IPS-NIHi11 (cell line): ENCODE data around the gene RPS15A.
"Not testable (repeated sequence)": the region's sequence is repeated elsewhere in the genome, so short reads cannot be mapped to it uniquely, and the experiment has no call there.

Experiments
- DNase-seq: peaks from one replicate; pipeline ENCODE4 v3.0.0; 2012; ENCODE audit warnings: mixed read lengths, low spot score

The RPS15A gene

DNA sequence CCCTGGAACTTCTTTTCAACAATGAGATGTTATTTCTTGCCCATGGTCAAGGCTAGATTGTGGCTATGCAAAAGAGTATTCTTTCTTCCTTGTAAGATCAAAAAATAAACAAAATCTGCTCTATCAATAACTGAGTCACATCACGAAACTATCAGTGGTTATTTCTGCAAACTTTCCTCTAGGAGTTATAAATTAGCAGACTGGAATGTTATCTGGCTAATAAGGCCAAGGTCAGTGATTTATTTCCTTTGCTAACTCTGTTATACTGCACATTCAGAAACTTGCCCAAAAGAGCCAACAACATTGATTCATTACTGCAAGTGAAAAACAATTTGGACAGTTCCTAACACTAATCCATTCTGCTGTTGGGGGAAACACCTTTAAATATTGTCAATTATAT is 6.2 kb upstream of the RPS15A start:
- no peak for DNase-seq

DNA sequence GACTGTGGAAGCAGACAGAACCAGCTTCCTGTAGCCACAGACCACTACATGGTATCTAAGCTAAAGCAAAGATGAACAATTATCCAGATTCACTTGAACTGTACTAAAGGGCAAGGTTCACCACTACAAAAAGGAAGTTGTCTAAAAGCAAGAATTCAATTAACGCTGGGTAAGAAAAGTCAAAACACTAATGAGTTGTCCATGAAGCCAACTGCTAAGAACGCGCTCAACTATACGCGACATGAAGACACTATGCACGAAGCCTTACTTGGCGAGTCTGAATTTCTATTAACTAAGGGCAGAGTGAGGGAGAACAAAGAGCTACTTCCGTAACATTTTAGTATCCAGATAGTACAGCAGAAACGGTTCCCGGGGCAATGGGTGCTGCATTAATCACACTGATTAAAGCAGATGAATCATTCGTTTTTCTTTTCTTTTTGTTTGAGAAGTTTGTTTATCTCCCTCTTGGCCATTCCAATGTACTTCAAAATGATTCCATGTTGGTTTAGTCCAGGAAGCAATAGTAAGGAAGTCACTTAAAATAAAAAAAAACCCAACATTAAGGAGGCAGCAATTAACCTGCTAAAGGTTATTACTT is 2.8 kb upstream of the RPS15A start:
- DNase-seq: no peak

DNA sequence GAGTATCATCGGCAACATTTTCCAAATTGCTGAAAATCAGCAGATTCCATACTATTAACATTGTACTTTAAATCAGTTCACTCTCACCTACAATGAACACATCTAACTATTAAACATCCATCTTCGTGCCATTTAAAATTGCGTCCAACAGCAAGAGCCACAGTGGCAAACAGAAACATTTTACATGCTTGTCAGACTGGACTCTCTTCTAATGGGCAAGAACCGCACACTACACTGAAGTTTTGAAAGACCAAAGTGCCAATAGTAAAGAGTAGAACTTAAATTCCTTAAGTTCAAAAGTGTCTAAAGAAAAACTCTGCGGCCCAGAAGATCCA is 652 bp downstream of the RPS15A start:
- DNase-seq: no peak

DNA sequence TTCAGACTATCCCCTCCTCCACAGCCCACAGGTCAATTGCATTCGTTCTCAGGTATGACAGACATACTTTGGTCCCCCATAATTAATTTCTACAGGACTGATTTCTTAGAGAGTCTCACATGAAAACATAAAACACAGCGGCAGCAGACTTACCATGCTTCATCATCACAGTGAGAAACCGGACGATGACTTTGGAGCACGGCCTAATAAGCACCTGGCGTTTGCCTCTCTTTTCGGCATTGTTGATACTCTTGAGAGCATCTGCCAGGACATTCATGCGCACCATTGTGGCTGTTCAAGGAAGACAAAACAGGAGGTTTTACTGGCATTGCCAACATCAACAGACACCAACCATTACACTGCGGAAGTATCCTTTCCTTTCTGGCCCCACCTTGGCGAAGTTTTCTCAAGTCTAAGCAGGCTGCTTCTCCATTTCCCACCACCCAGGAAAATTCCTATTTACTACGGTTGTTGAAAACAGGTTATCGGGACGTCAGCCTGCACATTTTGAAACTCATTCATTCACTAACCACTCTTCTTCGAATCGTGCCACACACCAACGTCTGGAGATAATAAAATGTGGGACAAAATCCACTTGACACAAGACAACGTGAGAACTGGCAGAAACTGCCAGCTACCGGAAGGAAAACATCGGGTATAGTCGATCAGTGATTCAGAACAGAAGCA is 1.2 kb downstream of the RPS15A start:
- no peak for DNase-seq

DNA sequence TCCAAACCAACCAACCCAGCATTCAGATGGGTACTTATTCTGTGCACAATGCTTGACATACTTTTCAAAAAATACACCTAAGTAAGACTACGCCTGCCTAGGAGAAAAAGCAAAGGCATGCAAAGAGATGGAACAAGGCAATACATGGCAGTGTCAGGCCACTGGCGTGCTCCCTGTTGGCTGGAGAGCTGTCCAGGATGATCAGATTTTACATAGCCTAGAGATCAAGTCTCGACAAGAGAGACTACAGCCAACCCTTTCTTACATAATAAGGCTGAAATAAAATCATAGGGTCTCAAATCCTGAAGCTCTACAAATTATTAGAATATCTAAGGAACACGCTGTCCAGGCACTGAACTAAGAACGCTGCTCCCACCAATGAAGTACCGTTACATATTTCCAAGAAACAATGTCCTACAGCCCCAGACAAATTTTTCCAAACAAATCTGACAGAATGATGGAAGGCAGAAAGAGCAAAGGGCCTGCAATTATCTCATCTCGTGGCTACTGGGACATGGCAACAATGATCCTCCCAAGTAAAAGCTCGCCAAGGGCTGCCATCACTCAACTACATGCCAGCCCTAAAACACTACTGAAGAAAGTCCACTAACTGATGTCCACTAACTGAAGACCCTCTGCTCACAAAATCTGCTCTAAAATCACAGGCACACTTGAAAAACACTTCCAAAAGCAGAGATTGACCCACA is 5.1 kb downstream of the RPS15A start:
- no peak for DNase-seq

DNA sequence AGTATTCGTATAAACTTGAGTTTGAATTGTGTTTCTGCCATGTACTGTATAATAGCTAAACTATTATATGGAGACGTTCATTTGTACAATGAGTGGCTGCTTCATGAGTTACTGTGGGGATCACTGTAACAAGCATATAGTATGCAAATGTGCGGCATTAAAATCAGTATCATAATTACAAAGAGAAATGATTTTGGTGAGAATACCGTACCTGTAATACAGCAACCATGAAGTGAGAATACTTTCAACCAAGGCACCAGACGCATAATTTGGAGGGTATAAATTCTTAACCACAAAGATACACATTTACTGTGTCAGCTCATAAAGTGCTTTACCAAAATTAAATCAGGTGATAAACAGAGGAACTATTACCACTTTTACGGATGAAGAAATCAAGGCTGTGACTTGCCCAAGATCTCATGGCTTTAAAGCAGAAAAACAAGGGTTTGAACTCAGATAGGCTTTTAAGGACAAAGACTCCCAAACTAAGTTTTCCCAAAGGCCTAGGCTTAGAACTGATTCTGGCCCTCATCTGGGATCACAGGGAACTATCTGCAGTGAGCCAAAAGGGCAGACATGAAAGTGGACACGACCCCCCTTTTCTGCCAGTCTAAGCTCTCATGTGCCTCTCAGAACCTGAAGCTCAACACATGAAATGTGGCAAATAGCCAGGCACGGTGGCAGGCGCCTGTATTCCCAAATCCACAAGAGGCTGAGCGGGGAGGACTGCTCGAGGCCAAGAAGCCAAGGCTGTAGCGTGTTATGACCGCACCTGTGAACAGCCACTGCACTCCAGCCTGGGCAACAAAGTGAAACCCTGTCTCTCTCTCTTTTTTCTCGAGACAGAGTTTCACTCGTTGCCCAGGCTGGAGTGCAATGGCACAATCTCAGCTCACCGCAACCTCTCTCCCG is 6.4 kb downstream of the RPS15A start:
- no peak for DNase-seq

DNA sequence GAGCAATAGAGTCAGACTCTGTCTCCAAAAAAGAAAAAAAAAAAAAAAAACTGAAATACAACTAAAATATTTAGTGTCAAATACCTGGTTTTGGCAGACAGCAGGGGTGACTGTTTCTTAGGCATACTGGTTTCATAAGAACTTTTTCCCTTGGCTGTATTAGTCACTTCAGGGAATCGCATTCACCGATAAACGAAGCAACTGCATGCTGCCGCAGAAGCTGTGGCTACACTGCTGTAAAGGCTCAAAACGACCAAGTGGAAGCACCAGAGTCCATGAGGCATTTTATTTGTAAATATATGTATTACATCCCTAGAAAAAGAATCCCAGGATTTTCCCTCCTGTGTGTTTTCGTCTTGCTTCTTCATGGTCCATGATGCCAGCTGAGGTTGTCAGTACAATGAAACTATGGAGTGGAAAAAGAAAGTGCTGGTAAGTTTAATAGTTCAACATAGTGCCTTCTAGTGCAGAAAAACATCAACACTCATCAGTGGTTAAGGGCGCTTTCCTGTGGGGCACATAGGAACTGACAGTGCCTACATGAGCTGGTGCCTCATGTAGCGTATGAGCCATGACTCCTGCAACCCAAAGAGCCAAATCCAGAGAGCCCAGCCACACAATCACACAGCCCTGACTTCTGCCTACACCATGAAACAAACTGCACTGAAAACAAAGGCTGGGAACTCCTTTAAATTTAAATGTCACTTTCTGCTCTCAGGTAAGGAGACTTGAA is 7.3 kb downstream of the RPS15A start:
- DNase-seq: no peak

DNA sequence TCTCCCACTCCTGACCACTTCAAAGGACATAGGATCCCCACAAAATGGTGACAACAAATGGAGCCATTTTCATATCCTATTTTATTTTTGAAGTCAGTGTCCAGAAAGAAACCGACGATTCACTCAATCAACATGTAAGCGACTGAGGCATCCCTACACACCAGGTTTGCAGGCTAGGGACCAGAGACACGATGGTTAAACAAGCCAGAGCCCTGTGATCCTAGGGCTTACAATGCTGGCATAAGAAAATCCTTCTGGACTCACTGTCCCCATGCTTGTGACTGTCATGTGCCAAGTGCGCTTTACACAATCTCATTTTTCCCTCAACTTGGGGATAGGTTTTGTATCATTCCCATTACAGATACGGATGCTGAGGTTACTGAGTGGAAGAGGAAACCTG is 8.9 kb downstream of the RPS15A start:
- not testable (repeated sequence) for DNase-seq

DNA sequence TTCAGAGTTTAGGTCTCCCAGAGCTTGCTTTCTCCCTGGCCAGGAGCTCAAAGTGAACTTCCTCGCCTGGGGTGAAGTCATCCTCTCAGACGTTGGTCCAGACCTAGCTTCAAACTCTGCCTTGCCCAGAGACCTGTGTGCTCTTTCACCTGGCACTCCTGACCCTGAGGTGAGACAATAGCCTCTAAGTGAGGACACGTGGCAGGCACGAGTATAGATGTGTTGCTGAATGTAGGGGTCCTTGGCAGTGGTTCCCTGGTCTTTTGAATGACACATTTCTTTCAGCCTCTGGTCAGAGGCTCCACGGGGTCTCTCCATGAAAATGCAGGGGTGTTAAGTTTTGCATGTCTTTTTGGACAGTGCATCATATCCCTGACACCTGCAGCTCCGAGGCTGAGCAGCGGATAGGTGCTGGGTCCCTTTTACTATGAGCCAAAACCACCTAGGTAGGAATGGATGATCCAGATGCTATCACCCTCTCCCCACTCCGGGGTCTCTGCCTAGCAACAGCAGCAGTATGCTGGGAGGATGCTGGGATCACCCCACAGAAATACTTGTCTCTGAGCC is 9.6 kb downstream of the RPS15A start:
- DNase-seq: not testable (repeated sequence)

DNA sequence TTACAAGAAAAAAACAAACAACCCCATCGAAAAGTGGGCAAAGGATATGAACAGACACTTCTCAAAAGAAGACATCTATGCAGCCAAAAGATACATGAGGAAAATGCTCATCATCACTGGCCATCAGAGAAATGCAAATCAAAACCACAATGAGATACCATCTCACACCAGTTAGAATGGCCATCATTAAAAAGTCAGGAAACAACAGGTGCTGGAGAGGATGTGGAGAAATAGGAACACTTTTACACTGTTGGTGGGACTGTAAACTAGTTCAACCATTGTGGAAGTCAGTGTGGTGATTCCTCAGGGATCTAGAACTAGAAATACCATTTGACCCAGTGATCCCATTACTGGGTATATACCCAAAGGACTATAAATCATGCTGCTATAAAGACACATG is 12.5 kb downstream of the RPS15A start:
- DNase-seq: not testable (repeated sequence)

DNA sequence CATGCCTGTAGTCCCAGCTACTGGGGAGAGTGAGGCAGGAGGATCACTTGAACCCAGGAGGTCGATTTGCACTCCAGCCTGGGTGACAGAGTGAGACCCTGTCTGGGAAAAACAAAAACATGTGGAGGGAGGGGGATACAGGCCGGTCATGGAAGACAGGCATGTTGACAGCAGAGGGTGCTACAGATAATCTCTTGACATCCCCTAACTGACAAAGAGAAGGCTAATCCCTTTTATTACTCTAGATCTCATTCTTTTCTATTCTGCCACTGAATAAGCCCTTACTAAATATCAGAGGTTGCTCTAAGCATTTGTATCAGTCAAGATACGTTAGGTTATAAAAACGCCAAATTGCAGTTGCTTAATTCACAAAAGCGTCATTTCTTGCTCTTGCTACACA is 13.8 kb downstream of the RPS15A start:
- DNase-seq: not testable (repeated sequence)

DNA sequence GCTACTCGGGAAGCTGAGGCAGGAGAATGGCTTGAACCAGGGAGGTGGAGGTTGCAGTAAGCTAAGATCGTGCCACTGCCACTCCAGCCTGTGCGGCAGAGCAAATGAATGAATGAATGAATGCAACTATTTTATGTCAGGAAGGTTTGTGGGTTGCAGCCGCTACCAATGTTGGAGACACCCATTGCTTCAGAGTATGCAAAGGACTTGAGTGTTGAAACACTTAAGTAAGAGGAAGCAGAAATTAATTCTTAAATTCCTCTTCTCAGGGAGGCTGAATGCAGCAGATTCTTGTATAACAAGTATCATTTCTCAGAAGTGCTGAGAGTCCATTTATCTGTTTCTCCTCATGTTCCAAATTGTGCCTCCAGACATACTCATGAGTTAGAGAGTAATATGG is 15.5 kb downstream of the RPS15A start:
- DNase-seq: not testable (repeated sequence)

DNA sequence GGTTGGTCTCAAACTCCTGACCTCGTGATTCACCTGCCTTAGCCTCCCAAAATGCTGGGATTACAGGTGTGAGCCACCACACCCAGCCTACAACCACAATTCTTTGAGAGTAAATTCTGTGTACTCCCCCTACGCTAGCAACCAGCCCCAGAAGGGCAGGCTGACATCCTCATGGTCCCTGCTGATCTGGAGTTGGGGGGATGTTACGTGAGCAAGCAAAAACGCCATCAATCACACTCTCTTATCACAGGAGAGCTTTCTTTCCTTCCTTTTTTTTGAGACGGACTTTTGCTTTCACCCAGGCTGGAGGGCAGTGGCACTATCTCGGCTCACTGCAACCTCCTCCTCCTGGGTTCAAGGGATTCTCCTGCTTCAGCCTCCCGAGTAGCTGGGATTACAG is 18.0 kb downstream of the RPS15A start:
- DNase-seq: not testable (repeated sequence)

DNA sequence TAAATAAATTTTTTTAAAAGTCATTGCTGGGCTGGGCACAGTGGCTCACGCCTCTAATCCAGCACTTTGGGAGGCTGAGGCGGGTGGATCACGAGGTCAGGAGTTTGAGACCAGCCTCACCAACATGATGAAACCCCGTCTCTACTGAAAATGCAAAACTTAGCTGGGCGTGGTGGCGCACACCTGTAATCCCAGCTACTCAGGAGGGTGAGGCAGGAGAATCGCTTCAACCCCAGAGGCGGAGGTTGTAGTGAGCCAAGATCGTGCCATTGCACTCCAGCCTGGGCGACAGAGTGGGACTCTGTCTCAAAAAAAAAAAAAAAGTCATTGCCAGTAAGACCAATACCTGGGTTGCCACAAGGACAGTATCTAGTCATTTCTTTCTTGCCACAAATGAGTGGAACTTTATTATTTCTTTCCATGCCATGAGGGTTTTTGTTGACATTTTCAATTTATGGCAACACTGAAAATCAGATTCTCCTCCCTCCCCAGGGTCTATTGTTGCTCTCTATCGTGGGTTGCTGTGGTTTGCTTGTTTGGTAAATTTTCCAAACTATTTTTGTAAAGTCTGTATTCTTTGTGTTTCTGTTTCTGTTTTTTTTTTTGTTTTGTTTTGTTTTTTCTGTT is 19.7 kb downstream of the RPS15A start:
- not testable (repeated sequence) for DNase-seq

DNA sequence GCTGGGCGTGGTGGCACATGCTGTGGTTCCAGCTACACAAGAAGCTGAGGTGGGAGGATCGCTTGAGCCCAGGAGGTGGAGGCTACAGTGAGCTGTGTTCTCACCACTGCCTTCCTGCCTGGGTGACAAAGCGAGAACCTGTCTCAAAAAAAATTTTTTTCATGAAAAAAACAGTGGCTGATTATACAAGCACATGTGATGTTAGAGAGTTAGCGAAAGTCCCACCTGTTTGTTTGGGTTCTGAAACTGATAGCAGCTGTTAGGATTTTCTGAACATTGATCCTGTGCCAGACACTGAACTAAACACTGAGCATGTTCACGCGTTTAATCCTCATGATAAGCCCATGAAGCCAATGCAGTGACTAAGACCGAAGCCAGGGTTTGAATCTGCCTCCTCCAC is 22.9 kb downstream of the RPS15A start:
- DNase-seq: not testable (repeated sequence)

DNA sequence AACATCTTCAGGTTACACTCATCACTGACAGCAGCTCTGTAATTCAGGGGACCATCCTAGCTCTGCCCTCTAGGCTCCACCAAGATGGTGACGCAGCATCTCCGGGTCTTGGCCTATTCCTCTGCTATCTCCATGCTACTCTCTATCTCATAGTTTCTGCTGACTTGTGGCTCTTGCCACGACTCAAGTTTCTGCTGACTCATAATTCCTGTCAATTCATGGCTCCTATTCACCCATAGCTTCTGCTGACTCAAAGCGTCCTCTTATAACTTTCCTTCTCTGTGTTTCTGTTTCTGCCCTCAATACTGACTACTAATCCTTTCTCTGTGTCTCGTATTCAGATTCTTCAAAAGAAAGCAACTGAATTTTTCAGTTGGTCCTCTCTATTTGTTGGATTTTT is 27.4 kb downstream of the RPS15A start:
- not testable (repeated sequence) for DNase-seq

DNA sequence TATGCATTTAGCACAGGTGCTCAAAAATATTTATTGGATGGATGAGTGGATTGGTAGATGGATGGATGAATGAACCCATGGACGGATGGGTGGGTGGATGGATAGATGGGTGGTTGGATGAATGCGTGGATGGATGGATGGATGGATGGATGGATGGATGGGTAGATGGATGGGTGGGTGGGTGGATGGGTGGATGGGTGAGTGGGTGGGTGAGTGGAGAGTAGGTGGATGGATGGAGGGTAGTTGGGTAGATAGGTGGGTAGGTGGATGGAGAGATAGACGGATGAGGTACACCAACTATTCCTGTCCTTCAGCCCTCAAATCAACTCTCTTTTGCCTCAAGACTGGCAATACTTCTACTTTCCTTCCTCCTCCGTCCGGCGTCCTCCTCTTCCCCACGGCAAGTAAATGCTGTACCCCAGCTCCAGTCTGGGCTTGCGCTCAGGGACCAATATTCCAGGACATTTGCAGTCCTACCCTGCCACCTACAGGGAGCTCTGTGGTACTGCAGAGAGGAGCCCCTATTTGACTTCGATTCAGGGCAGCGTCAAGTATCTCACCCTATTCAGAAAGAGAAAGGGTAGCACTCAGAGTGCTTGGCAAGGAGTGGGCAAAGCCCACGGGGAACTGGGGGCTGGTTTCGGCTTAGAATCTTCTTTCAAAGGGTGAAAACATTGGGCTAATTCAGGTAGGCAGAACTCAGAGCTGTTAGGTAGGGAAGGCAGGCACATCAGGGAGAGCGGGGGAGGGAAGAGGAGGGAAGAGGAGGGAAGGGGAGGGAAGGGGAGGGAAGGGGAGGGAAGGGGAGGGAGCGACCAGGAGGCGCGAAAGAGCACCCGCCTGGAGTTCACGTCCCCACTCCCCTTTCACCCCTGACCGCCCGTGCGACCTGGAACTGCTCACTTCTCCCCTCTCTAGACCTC is 30.3 kb downstream of the RPS15A start:
- DNase-seq: not testable (repeated sequence)

DNA sequence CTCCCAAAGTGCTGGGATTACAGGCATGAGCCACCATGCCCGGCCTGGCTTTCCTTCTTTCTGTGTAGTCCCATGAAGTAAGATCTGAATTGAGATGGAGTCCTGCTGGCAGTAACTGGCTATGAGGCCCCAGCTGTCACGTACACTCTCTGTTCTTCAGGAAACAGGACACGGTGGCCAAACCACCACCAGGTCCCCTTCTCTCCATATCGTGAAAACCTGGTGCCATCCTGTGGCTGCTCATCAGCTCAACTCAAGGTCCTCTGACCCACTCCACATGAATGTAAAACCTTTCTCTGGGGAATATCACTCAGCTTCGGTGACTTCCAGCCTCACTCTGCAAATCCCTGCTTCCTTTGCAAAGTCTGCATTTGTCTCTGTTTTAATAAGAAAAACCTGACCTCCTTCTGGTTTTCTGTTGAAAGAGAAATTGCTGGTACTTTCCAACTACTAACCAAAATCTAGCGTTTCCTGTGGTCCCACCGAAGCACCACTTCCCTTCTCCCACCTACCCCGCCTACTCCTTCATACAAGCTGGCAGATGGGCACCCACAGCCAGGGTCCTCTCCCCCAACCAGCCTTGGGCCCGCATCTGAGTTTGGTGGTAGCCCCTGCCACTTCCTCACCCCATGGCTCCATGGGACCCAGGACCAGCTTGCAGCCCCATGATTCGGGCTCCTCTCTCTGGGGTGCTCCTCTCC is 32.0 kb downstream of the RPS15A start:
- DNase-seq: not testable (repeated sequence)

DNA sequence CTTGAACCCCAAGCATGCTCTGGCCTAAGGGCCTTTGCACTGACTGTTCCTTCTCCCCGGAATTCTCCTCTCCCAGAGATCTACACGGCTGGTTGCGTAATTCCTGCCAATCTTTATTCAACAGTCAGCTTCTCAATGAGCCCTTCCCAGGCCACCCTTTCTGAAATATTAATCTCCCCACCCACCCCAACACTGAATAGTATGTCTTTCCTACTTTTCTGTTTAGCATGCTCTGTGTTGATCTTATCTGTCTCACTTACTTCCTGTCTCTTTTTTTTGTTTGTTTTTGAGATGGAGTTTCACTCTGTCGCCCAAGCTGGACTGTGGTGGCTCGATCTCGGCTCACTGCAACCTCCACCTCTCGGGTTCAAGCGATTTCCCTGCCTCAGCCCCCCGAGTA is 33.5 kb downstream of the RPS15A start:
- DNase-seq: not testable (repeated sequence)
